Retinal pigment epithelial cell (primary cell): ENCODE results near the gene AIG1.

Source experiments
- DNase-seq: peaks from one replicate; pipeline ENCODE4 v3.0.0-alpha.2; 2010; ENCODE audit warnings: low read depth
- H3K4me3 ChIP-seq: 2 replicates; pipeline ENCODE4 v1.5.1; 2011; ENCODE audit warnings: mild to moderate bottlenecking, low read length, control low read depth, moderate library complexity
- TF ChIP-seq, protein P1 (sequence below): conservative IDR thresholded peaks from 2 replicates; pipeline ENCODE4 v1.5.1; 2011; ENCODE audit warnings: low read depth, low read length, control low read depth, inconsistent platforms

Gene AIG1

DNA sequence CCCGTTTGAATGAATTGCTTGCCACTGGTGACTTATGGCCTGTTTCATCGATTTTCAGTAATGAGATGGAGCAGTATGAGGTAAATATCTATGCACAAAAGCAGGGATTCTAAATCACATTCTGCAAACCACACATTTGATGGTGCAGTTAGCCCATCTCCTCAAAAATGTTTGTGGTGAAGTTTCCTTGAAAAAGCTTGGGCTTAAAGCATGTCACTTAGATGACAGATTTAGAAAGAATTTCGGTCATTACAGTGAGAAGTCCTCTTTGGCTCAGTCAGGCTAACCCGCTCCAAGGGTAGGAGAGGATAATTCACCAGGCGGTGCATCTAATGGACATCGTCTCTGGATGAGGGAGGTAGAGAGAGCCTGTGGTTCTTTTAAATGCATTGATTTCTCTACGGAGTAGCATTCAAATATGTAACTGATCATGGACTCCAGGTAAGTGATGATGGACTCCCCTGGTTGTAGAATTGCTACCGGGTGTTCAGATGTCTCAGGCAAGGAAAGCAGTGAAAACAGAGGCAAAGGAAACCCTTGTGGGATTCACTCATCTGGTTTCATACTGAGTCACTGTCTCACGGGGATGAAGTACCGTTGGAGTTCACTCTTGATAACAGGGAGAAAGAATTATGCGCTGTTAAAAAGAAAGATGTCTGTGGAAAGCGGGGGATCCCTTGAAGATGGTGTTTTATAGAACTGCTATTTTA is 65.3 kb downstream of the AIG1 start:
- TF ChIP-seq, protein P1, sequence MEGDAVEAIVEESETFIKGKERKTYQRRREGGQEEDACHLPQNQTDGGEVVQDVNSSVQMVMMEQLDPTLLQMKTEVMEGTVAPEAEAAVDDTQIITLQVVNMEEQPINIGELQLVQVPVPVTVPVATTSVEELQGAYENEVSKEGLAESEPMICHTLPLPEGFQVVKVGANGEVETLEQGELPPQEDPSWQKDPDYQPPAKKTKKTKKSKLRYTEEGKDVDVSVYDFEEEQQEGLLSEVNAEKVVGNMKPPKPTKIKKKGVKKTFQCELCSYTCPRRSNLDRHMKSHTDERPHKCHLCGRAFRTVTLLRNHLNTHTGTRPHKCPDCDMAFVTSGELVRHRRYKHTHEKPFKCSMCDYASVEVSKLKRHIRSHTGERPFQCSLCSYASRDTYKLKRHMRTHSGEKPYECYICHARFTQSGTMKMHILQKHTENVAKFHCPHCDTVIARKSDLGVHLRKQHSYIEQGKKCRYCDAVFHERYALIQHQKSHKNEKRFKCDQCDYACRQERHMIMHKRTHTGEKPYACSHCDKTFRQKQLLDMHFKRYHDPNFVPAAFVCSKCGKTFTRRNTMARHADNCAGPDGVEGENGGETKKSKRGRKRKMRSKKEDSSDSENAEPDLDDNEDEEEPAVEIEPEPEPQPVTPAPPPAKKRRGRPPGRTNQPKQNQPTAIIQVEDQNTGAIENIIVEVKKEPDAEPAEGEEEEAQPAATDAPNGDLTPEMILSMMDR, result no peak
- no peak for DNase-seq
- no peak overlapping the region for H3K4me3 ChIP-seq

DNA sequence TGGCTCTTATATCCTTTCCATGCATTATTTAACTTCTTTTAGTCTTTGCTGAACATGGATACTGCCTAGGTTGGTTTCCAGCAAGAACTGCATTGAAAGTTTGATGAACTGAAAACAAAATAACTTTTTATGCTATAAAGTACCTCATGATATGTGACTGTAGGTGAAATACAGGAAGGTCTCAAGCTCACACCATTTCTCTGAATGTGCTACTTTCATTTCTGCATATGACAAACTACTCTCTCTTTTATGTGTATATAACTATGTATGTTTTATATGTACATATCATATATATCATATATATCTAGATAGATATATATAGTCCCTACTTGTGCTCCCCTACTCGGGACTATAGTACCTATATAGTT is 65.9 kb downstream of the AIG1 start:
- no peak for DNase-seq
- no peak overlapping the region for H3K4me3 ChIP-seq
- TF ChIP-seq, protein P1, result no peak

DNA sequence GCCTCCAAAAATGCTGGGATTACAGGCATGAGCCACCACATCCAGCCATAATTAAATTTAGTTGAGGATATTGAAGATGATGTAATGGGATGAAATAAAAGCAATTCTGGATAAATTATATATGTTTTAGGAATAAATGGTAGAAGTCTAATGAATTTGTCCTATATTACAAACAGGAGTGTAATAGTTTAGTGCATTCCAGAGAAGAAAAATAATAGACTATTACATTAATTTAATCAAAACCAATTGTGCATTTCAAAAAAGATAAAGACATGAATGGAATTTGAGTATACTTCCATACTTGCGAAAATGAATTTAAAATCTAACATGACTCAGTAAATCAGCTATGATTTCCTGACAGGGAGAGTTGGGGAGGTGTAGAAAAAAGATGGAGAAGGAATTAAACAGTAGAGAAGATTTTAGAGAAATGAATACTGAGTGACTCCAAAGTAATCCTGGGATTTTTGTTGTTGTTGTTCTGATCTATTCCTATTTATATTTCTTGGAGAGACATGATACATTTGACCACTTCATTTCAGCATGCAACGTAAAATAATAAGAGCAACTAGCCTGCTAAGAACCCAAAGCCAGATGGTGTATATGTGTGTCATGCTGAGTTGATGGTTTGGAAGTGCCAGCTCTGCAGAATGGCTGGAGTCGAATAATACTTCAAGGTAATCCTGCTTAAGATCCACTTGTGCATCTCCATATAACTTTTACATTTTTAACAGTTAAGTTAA is 67.4 kb downstream of the AIG1 start:
- no peak overlapping the region for H3K4me3 ChIP-seq
- no peak for DNase-seq
- TF ChIP-seq, protein P1, result no peak

DNA sequence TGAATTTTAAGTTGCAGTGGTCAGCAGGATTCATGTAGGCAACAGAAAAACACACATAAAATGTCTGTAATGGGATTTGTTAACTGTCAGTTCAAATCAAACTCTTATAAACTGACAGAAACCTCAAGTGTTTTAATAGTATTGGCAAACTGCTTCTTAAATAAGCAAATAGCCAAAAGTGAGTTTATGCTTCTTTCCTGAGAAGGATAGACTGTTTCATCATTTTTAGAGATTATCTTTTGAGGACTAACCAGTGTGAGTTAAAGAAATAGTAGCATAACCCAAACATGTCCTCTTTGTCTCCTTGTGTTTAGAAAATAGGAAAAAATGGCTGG is 68.0 kb downstream of the AIG1 start:
- H3K4me3 ChIP-seq, result no peak overlapping the region
- TF ChIP-seq, protein P1, result no peak
- DNase-seq, result peak; percentile 47

DNA sequence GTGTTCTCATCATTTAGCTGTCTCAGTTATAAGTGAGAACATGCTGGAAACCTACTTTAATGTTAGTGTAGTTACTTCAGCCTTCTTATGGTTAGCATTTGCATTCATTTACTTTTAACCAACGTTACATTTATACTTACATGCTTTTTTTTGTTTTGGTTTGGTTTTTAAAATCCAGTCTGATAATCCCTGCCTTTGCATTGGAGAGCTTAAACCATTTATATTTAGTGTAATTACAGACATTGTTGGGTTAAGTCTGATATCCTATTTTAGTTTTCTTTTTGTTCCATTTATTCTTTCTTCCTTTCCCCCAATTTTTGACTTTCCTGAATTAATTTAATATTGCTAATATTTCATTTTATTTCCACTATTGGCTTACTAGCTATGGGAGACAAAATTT is 70.2 kb downstream of the AIG1 start:
- no peak for DNase-seq

DNA sequence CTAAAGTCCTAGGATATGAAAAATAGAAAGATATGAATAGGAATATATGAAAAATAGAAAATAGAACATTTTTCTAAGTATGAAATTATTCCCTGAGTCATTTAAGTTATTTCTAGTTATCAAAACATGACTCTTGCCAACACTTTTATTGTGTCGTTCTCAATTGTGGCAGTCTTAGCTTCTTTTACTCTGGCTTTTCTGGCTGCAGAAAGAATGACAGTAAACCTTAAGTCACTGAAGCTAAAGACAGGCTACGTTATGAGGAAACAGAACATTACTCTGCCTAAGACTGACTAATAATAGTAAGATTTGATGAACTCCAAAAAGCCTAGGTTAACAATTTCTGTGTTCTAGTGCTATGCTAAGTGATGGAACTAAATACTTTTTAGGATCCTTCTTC is 74.6 kb downstream of the AIG1 start:
- TF ChIP-seq, protein P1, result no peak
- DNase-seq, result no peak
- H3K4me3 ChIP-seq, result no peak overlapping the region

More for the DNA sequence above, 70.2 kb downstream of the AIG1 start:
- H3K4me3 ChIP-seq, result no peak overlapping the region
- TF ChIP-seq, protein P1, result no peak
